HCT116 (cell line): ENCODE results near the gene LAMB4. TPM values are rescaled to one million over a fixed set of nuclear protein-coding genes. Genes with fewer than 3 reads are reported as not detected.

ENCODE experiments used
- ATAC-seq: fragments of 200-7000 bp; cut with Tn5 transposase; 2 replicates; pipeline ENCODE4 v1.9.1; 2020; ENCODE audit warnings: mild to moderate bottlenecking, moderate library complexity
- BruUV-seq: library from RNA; stranded (reverse); fragments of 400-500 nt; replicated peaks from 2 replicates; lab custom pipeline; 2021; lab: Mats Ljungman, UMichigan
- CTCF ChIA-PET: fragments of 300-600 bp; sonication (Branson Sonifier 250); formaldehyde crosslinking; loops from one replicate; lab custom pipeline; 2021; ENCODE audit warnings: antibody characterized with exemption; lab: Charles Lee
- POLR2A ChIA-PET: fragments of 300-600, 350-600 bp; sonication (Branson Sonifier 250); formaldehyde crosslinking; loops from one replicate; lab custom pipeline; 2021; ENCODE audit warnings: antibody characterized with exemption; lab: Charles Lee
- RAD21 ChIA-PET, 2 experiments: fragments of 300-600 bp; sonication (Branson Sonifier 250); formaldehyde crosslinking; loops; one replicate each; lab custom pipeline; 2023; ENCODE audit warnings: low total read pairs in 2 of 2; ENCODE audit not compliant: uncharacterized antibody in 2 of 2, unreplicated experiment in 2 of 2, low non-redundant PET in 1 of 2; lab: Charles Lee
- DNase-seq: peaks from one replicate; pipeline ENCODE4 v3.0.0-alpha.2; 2010; ENCODE audit warnings: low read depth, low spot score
- H2AFZ ChIP-seq: fragments of 200-600 bp; shearing (Covaris generic), sonication (generic); 2 replicates; pipeline ENCODE4 v1.6.1; 2017; ENCODE audit warnings: low read depth, mixed run types, mixed read lengths, antibody characterized with exemption, low read length; ENCODE audit not compliant: poor library complexity, severe bottlenecking
- H3K27ac ChIP-seq: 2 replicates; pipeline ENCODE4 v1.5.1; 2012; ENCODE audit warnings: low read depth, low read length
- H3K27me3 ChIP-seq: fragments of 200-600 bp; sonication (generic); 2 replicates; pipeline ENCODE4 v1.6.1; 2016; ENCODE audit warnings: mixed run types, low read length, mixed read lengths; ENCODE audit not compliant: insufficient read depth
- H3K36me3 ChIP-seq, 2 experiments: fragments of 200-500 bp in 1 of 2; fragments of 200-600 bp in 1 of 2; sonication (Bioruptor generic) in 1 of 2; sonication (generic) in 1 of 2; 2 replicates each; pipeline versions ENCODE4 v1.5.1 to v1.6.1; 2014 to 2016; ENCODE audit warnings: low read length in 2 of 2, inconsistent platforms in 1 of 2, mixed read lengths in 1 of 2, mixed run types in 1 of 2; ENCODE audit not compliant: insufficient read depth in 2 of 2, control insufficient read depth in 1 of 2
- H3K4me1 ChIP-seq, 2 experiments: fragments of 200-600 bp in 1 of 2; sonication (generic) in 1 of 2; 2 replicates each; pipeline versions ENCODE4 v1.5.1 to v1.6.1; 2012 to 2017; ENCODE audit warnings: low read length in 2 of 2, inconsistent platforms in 1 of 2, mild to moderate bottlenecking in 1 of 2, mixed read lengths in 1 of 2, mixed run types in 1 of 2, moderate library complexity in 1 of 2; ENCODE audit not compliant: insufficient read depth in 2 of 2, control insufficient read depth in 1 of 2
- H3K4me2 ChIP-seq: fragments of 200-600 bp; sonication (generic); 2 replicates; pipeline ENCODE4 v1.6.1; 2017; ENCODE audit warnings: mixed run types, low read length, mixed read lengths
- H3K4me3 ChIP-seq, 2 experiments: fragments of 200-600 bp in 1 of 2; sonication (generic) in 1 of 2; replicated peaks in 1 of 2; 2 replicates each; pipeline ENCODE4 v1.5.1; 2011 to 2016; ENCODE audit warnings: low read length in 2 of 2, control low read depth in 1 of 2, low read depth in 1 of 2, mild to moderate bottlenecking in 1 of 2, mixed read lengths in 1 of 2, mixed run types in 1 of 2
- H3K79me2 ChIP-seq: fragments of 200-600 bp; sonication (generic); 2 replicates; pipeline ENCODE4 v1.6.1; 2017; ENCODE audit warnings: mild to moderate bottlenecking, mixed run types, low read length, moderate library complexity, mixed read lengths; ENCODE audit not compliant: insufficient read depth
- H3K9ac ChIP-seq: fragments of 200-600 bp; sonication (generic); 2 replicates; pipeline ENCODE4 v1.6.1; 2016; ENCODE audit warnings: low read length, mixed read lengths
- H3K9me2 ChIP-seq: fragments of 200-600 bp; sonication (generic), shearing (Covaris generic); 2 replicates; pipeline ENCODE4 v1.6.1; 2017; ENCODE audit warnings: mixed run types, mild to moderate bottlenecking, moderate library complexity; ENCODE audit not compliant: insufficient read depth
- H3K9me3 ChIP-seq, 2 experiments: fragments of 200-500 bp in 1 of 2; fragments of 200-600 bp in 1 of 2; sonication (Bioruptor generic) in 1 of 2; sonication (generic) in 1 of 2; 2 replicates each; pipeline ENCODE4 v1.6.1; 2014 to 2017; ENCODE audit warnings: low read length in 2 of 2, mixed read lengths in 2 of 2, inconsistent platforms in 1 of 2, low read depth in 1 of 2, mild to moderate bottlenecking in 1 of 2, mixed run types in 1 of 2, moderate library complexity in 1 of 2; ENCODE audit not compliant: control insufficient read depth in 1 of 2, insufficient read depth in 1 of 2
- H4K20me1 ChIP-seq: fragments of 200-600 bp; sonication (generic), shearing (Covaris generic); 2 replicates; pipeline ENCODE4 v1.6.1; 2017; ENCODE audit warnings: mixed run types, mild to moderate bottlenecking, moderate library complexity; ENCODE audit not compliant: insufficient read depth
- EGR1 ChIP-seq: IDR thresholded peaks from 2 replicates; pipeline ENCODE4 v1.6.1; 2012; ENCODE audit warnings: low read depth
- EZH2 ChIP-seq: fragments of 200-600 bp; sonication (generic); IDR thresholded peaks from 2 replicates; pipeline ENCODE4 v1.6.1; 2017; ENCODE audit warnings: antibody characterized with exemption, mixed run types
- EZH2phosphoT487 ChIP-seq: fragments of 200-600 bp; IDR thresholded peaks from 2 replicates; pipeline ENCODE4 v1.6.1; 2018; ENCODE audit warnings: antibody characterized with exemption, borderline replicate concordance
- FOSL1 ChIP-seq: IDR thresholded peaks from 2 replicates; pipeline ENCODE4 v1.6.1; 2012; ENCODE audit warnings: low read depth
- JUND ChIP-seq: IDR thresholded peaks from 2 replicates; pipeline ENCODE4 v1.6.1; 2012
- POLR2A ChIP-seq: IDR thresholded peaks from 2 replicates; pipeline ENCODE4 v1.7.0; 2011; ENCODE audit warnings: borderline replicate concordance; ENCODE audit not compliant: insufficient read depth, insufficient read length; ENCODE audit errors: extremely low read depth
- REST ChIP-seq: IDR thresholded peaks from 2 replicates; pipeline ENCODE4 v1.6.1; 2012; ENCODE audit warnings: low read depth
- SIN3A ChIP-seq: IDR thresholded peaks from 2 replicates; pipeline ENCODE4 v1.6.1; 2012; ENCODE audit warnings: low read depth
- TCF7L2 ChIP-seq: IDR thresholded peaks from 2 replicates; pipeline ENCODE4 v1.7.0; 2011; ENCODE audit warnings: borderline replicate concordance, inconsistent platforms; ENCODE audit not compliant: insufficient read depth, insufficient read length; ENCODE audit errors: extremely low read depth
- YY1 ChIP-seq: IDR thresholded peaks from 2 replicates; pipeline ENCODE4 v1.6.1; 2011; ENCODE audit warnings: low read length, low read depth, moderate library complexity, mild to moderate bottlenecking; ENCODE audit not compliant: insufficient replicate concordance; ENCODE audit errors: extremely low read depth
- ZBTB33 ChIP-seq: IDR thresholded peaks from 2 replicates; pipeline ENCODE4 v1.6.1; 2011; ENCODE audit warnings: mild to moderate bottlenecking, low read length, moderate library complexity; ENCODE audit not compliant: insufficient replicate concordance; ENCODE audit errors: extremely low read depth
- ZFX ChIP-seq: fragments of 450-650 bp; IDR thresholded peaks from 2 replicates; pipeline ENCODE4 v1.6.1; 2017
- ZNF274 ChIP-seq: fragments of 200-500 bp; sonication (Bioruptor generic); IDR thresholded peaks from 2 replicates; pipeline ENCODE4 v1.6.1; 2014; ENCODE audit warnings: mild to moderate bottlenecking, low read depth, low read length, inconsistent platforms
- intact Hi-C: fragments of 100-400 bp; cut with micrococcal nuclease; formaldehyde crosslinking; loops from 2 replicates; pipeline ENCODE4 v1.10.0; 2022
- total RNA-seq: library from RNA; stranded (reverse); gene quantifications from one replicate; pipeline ENCODE4 v1.2.1, GENCODE V29; 2021; ENCODE audit not compliant: unreplicated experiment

The LAMB4 gene
- total RNA-seq, 1 experiment from 2014 or later = not detected

DNA sequence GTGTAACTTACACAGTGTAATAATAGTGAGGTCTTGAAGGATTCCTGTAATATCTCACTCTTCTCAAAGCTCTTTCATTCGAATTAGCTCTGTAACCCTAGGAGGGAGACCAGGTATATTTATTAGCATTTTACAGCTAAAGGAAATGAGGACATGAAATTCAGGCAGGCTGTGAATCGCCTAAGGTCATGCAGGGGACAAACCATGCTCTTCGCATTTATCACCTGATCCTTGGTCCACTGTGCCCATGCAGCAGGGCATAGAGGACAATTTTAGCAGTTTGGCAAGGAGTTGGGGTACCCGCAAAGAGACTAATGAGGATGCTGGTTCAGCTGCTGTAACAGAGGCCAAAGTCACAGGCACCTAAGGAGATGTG is 112.4 kb downstream of the LAMB4 start:
- peaks cover 19 to 30% of the 10 kb centered on the region in 2 experiments for H3K4me1 ChIP-seq
- H3K4me2 ChIP-seq = no peak overlapping the region; the same call in 1 of the 2 replicates
- ChIA-PET CTCF (no interaction called here), RAD21 (no interaction called here), POLR2A (no interaction called here)
- H3K9me3 ChIP-seq = no peaks in the 10 kb centered on the region
- no peak overlapping the region for H2AFZ ChIP-seq
- no peaks in the 10 kb centered on the region for H3K9me2 ChIP-seq
- H3K9ac ChIP-seq = no peak overlapping the region
- no peak for ATAC-seq
- no peaks in the 10 kb centered on the region for H4K20me1 ChIP-seq
- intact Hi-C loops = no loop called here
- H3K27me3 ChIP-seq = no peaks in the 10 kb centered on the region
- no peaks in the 10 kb centered on the region for H3K79me2 ChIP-seq
- TF ChIP-seq EZH2 = no peak
- TF ChIP-seq ZFX = no peak
- no peak for TF ChIP-seq EZH2phosphoT487
- no peak for TF ChIP-seq POLR2A
- no peak overlapping the region for H3K4me3 ChIP-seq
- no peak for DNase-seq
- H3K36me3 ChIP-seq = no peaks in the 10 kb centered on the region
- no peak overlapping the region for H3K27ac ChIP-seq
- no TSS peak for BruUV-seq

GRCh38 chr7:108016841-108017775 is 113.1 kb downstream of the LAMB4 start:
- H3K9me3 ChIP-seq = no peaks in the 10 kb centered on the region
- H4K20me1 ChIP-seq = no peaks in the 10 kb centered on the region
- no peak overlapping the region for H3K4me3 ChIP-seq
- DNase-seq (peak; percentile 28), ATAC-seq (peak; percentile 87)
- ChIA-PET POLR2A (interaction anchor here (1.2 to 1.4 kb wide), 2 partner anchors 11 to 22 kb away, joined by 4 read pairs; no protein-coding TSS in a partner anchor), RAD21 (no interaction called here), CTCF (interaction anchor here (0.6 to 1.3 kb wide), 10 partner anchors 8 to 274 kb away, joined by 3 to 8 read pairs (median 3); partner anchors contain the start of gene CBLL1)
- H3K9ac ChIP-seq = no peak overlapping the region
- H3K4me1 ChIP-seq = peaks cover 20 to 25% of the 10 kb centered on the region in 2 experiments
- H3K27me3 ChIP-seq = no peaks in the 10 kb centered on the region
- no peaks in the 10 kb centered on the region for H3K36me3 ChIP-seq
- H3K27ac ChIP-seq = no peak overlapping the region
- no peak overlapping the region; the same call in 1 of the 2 replicates for H3K4me2 ChIP-seq
- H3K79me2 ChIP-seq = no peaks in the 10 kb centered on the region
- BruUV-seq = no TSS peak
- intact Hi-C loops = no loop called here
- no peaks in the 10 kb centered on the region for H3K9me2 ChIP-seq
- peak overlapping the region; percentile 87 for H2AFZ ChIP-seq
- TF ChIP-seq ZNF274 (no peak), REST (no peak), EZH2phosphoT487 (no peak), FOSL1 (no peak), ZBTB33 (no peak), EGR1 (no peak), TCF7L2 (no peak), JUND (no peak), SIN3A (no peak), EZH2 (no peak), YY1 (no peak)
